GM21526 (cell line): ENCODE data around the gene CARD19.
"Not testable (repeated sequence)": the region's sequence is repeated elsewhere in the genome, so short reads cannot be mapped to it uniquely, and the experiment has no call there.

ENCODE experiments used
- ATAC-seq: cut with Tn5 transposase; IDR thresholded peaks from one replicate; pipeline ENCODE4 v1.9.1; 2021; ENCODE audit warnings: moderate library complexity; ENCODE audit not compliant: unreplicated experiment, low FRiP score

CARD19 gene

DNA sequence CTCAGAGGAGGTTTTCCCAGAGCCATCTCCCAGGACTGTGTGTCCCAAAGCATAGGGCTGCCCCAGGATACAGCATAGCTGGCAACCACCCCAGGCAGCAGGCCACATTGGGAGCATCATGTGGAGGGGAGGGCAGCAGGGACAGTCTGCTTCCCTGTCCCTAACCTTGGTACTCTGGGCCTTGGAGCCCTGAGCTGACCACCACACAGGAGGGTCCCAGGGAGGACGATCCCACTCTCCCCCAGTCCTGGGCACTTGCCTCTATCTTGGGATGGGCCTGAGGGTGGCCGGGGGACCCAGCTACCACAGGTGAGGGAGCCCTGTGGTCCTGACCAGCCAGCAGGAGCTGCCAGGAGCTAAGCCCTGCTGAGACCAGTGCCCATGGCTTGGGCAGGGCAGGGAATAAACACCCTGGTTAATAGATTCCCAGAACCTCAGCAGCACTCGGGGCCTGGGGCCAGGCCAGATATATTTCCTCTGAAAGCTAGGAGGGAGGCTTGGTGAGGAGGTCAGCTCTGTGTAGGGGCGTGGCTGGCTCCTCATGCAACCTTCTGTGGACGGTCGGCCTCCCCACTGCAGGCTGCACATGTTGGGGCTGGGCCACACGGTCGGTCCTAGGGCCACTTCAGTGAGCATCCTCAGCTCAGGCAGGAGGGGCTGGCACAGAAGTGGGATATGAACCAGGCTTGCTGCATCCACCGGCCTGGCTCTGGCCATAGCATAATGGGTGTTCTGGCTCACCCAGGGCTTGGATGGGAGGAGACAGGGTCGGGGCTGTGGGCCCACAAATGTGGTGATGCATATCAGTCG is 33.9 kb downstream of the CARD19 start:
- ATAC-seq = no peak

DNA sequence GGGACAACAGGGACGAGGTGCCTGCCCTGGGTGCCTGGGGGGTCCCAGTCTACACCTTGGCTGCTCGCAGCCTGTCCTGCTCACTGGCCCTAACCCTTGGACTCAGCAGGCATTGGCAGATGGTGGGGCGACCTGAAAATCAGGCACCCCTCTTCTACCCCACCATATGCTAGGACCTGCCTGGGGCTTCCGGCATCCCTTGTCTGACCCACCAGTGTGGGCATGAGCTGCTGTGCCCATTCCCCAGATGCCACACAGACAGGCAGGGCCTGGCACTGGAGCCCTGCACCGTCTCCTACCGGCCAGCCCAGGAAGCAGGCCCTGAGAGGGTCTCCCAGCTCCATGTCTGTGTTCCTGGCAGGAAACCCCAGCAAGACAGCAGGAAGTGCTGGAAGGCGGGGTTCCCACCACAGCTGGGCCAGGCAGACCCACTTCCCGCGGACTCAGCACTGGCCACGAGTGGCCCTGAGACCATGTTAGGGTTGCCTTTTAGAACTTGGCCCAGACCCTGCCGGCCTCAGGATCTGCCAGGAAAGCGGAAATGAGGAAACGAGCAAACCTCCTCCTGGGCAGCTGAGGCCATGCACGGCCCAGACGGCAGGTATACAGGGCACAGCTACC is 35.0 kb downstream of the CARD19 start:
- ATAC-seq = no peak

DNA sequence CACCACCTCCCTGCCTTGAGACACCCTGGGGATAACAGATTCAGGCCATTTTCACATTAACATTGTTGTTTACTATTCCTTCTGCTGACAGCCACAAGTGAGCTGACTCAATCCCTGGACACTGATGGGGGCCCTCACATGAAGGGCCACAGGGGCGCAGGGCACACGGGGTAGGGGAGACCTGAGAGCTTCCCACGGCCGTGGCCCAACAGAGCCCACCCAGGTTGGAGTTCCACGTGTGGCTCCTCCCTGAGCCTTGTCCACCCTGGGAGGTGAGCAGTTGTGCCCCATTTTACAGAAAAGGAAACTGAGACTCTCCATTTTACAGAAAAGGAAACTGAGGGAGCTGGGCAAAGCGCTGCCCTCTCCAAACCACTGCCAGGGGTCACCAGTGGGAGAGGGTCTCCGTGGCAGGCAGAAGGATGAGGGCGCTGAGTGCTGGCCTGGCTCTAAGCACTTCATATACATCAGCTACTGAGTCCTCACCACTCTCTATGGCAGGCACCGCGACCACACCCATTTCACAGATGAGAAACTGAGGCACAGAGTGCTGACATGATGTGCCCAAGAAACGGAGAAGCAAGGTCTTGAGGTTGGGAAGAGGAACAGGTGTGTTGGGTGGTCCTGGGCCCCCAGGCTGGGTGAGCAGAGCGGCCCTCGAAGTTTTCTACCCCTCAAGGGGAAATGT is 35.7 kb downstream of the CARD19 start:
- no peak for ATAC-seq

DNA sequence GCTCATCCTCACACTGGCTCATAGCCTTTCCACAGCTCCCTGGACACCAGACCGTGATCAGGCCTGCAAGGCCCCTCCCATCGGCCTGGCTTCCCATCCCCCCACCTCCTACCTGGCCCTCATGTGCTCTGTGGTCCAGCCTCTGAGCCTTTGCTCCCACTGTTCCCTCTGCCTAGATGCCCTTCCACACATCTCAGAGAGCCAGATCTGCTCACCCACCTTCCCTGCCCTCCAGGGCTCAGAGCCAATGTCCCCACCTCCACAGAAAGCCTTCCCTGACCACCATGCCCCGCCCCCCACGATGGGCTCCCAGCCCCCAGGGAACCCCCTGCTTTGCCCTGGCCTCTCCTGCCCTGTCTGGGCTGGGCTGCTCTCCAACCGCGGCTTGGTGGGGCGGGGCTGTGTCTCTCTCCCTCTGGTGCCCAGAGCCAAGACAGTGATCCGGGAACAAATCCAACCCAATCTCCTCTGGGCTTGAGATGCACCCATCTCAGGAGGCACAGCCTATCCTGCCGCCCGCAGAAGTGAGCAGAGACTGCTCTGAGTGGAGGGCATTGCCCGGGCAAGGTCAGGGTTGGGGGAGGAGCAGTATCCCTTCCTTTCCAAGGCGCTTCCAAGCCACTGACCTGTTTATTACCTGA is 36.4 kb downstream of the CARD19 start:
- ATAC-seq = no peak

DNA sequence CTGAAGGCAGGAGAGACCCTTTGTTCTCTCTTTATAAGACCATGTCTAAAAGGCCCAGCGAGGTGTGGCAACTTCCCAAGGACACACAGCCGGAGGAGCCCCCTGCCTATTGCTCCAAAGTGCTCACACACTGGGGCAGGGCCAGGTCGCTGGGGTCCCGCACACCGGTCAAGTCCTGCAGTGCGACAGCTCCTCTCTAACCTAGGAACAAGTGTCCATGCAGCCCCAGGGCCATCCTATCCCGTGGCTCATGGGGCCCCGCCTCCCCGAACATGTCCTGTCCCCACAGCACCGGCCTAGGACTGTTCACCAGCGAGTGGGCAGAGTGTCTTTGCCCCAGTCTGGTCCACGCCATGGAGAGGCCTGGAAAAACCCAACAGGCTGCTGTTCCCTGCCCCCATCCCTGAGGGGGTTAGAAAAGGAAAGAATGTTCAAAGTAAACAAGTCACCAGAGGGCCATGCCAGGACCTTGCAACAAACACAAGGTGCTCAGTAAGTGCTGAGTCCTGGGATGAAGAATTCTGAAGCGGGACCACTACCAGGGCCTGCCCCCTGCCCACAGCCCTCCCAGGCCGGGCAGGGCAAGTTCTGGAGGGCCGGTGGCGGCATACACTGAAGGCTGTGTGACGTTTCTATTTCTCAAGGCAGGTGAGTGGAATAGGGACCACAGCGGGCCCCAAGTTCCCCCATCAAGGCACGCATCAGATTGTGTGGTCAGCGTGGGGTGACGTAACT is 37.1 kb downstream of the CARD19 start:
- no peak for ATAC-seq

DNA sequence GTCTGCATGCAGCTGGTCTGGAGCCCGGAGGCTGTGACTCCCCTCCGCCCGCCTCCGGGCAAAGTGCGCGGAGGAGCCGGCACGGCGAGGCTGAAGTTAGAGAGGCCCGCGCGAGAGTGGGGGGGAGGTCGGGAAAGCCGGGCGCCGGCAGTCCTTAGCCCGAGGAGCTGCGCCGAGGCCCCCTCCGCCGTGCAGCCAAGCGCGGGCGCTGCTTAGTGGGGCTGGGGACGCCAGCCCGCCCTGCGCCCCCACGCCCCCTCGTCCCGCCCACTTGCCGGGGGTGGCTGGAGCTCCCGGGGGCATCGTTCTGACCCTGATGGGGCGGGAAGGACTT is 37.6 kb downstream of the CARD19 start:
- ATAC-seq = peak; percentile 44

DNA sequence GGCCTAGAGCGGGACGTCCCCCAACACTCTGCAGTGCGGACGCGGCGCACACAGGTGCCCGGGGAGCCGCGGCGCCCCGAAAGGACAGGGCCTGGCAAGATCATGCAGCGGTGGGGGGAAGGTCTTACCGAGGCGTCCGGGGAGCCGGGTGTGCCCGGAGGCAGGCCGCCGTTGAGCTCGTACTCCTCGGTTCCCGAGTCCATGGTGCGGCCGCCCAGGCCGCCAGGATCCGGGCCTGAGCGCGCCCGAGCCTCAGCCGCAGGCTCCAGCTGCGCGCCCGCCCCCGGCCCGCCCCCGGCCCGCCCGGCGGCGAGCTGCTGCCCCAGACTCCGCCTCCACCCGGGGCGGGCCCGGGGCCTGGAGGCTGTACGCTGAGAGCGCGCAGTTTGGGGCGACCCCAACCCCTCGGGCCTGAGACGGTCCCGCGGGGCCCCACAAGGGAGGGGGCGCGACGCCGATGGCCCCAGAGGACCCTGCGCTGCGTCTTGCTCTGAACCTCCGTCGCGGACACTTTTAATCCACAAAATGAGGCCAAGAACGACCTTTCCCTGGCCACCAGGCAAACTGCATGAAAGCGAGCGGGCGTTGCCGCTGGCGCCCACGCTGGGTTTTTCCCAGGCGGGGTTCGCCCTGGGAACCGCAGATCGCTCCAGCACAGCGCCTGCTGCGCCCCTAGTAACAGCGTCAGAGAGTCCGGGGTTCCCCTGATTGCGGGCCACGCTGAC is 38.2 kb downstream of the CARD19 start, which contains the start of gene NINJ1:
TSS of gene NINJ1 (minus strand) at position 237 of the 725 bp plus-strand sequence. CDS start at position 203, 34 bp downstream.
- ATAC-seq = peak; percentile 73

DNA sequence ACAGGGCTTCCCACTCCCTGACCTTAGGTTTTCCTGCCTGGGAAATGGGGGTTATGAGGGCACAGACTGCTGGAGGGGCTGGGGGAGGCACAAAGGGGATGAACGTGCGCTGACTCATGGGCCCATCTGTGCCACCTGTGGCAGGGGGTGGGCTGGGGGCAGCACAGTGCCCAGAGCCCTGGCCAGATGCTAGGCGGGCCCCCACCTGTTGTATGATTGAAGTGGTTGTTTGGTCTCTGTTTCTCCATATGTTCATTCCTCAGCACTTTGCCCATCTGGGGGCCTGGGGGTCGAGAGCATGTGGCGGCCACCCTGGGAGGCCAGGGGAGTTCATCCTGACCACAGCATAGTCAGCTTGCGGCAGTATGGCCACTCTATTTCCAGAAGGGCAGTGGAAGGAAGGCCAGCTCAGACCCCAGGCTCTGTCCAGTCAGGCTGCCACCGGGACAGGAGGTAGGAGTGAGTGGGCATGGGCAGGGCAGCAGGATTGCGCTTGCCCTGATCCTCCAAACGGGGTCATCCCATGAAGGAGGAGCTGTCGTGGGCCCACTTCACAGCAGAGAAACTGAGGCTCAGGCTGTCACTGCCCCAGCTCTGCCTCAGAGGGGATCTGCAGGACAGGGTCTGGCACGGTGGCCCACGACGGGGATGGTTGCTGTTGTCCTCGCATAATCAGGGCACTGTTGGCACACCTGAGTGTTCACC is 38.9 kb downstream of the CARD19 start:
- ATAC-seq = no peak

DNA sequence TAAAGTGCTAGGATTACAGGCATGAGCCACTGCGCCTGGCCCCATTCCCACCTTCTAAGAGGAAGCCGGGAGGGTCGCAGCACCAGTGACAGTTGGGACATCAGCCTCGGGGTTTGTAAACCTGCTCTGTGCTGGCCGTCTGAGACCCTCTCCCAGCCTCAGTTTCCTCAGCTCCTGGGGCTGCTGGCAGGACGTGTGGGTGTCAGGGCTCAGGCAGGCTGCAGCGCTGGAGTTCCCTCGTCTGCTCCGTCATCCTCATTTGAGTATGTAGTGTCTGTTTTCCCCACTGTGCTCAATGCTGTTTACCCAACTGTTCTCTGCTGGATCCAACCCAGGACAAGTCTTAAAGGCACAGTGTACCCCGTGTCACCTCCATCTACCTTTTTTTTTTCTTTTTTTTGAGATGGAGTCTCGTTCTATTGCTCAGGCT is 40.0 kb downstream of the CARD19 start:
- ATAC-seq = no peak

DNA sequence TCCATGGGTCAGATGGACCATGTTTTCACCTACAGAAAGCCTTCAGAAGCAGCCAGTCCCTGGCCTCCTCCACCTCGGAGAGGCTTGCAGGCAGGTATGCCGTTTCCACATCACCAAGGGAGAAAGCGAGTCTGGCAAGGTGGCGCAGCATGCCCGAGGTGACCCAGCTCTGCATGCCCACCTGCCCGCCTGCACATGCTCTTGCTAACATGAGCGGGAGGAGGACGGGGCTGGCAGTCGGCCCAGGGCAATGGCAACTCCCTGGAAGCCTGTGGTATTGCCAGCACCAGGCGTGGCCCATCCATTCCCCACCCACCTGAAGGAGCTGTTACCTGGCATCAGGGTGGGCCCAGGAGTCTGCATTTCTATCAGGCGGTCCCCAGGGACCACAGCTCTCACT is 41.3 kb downstream of the CARD19 start:
- no peak for ATAC-seq

DNA sequence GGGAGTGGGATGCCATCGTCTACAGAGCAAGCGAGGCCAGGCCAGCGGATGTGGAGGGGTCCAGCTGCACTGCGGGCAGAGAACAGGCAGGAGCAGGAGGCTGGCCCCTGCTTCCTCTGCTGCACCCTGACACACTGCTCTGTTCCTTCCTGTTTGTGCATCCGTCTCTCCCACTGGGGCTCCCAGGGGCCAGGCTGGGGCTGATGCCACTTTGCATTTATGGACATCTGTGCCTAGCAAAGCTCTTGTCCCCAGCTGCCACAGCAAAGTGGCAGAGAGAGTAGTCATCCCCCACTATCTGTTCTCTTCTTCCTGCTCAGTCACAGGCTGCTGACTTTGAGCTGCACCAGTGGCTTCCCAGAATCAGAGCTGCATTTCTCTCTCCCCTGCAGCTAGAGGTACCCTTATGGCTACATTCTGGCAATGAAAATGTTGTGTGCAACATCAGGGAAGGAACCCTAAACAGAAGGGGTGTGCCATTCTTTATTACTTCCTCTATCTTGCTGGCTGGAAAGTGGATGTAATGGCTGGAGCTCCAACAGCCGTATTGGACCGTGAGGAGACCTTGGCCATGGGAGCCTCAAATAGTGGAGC is 42.3 kb downstream of the CARD19 start:
- no peak for ATAC-seq

DNA sequence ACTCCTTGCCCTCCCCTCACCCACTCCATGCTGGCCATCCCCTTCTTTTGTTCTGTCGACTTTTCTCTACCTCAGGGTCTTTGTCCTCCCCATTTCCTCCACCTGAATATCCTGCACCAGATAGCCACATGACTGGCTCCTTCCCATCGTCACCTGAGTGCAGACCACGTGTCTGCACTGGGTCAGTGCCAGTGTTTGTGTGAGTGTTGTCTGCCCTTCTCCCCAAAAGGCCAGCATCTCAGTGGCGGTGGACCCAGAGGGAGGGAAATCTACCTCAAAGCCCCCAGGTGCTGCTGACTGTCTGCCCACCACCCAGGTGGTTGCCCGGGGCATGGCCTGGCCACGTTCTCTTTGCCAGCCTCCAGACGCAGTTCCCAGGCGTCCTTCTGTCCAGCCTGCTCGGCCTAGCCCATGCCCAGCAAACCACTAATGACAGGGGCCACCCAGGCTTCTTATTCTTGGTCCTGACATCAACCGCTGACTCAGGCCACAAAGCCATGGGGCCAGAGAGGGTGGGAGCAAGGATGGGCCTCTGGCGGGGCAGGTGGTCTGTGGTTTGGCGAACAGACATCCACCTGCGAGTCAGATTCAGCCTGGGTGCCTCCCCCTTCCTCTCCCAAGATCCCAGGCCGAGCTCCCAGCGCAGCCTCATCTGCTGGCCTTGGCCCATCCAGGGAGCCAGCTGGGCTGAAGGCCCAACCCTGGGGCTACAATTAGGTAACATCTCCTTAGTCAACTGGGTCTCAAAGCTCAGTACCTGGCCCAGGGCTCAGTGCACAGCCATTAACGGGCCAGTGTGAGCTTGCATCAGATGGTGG is 43.6 kb downstream of the CARD19 start:
- no peak for ATAC-seq

DNA sequence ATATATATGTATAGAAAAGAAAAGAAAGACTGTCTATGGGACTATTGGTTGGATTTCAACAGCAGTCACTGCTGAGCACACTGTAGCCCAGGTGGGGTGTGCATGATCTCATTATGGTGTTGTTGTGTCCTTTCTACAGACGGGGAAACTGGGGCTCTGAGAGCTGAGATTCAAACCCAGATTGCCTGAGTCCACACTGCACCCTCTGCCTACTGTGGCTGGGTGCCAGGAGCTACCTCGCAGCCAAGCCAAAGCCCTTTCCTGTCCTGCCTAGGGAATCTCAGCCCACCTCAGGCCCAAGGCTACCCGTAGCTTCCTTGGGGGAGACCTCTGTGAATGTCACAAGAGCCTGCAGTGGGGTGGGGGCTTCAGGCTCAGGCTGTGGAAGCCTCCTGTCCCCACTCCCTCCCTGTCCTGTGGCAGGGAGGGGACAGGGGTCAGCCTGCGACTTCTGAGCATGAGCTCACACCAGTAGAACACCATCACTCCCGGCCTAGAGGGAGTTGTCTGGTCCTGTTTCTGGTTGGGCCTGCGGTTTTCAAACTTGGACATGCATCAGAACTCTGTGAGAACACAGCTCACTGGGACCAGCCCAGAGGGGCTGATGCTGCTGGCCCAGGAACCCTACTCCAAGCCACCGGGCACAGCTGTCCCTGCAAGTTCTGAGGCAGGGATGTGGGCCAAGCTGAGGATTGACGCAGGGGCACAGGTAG is 45.9 kb downstream of the CARD19 start:
- no peak for ATAC-seq

DNA sequence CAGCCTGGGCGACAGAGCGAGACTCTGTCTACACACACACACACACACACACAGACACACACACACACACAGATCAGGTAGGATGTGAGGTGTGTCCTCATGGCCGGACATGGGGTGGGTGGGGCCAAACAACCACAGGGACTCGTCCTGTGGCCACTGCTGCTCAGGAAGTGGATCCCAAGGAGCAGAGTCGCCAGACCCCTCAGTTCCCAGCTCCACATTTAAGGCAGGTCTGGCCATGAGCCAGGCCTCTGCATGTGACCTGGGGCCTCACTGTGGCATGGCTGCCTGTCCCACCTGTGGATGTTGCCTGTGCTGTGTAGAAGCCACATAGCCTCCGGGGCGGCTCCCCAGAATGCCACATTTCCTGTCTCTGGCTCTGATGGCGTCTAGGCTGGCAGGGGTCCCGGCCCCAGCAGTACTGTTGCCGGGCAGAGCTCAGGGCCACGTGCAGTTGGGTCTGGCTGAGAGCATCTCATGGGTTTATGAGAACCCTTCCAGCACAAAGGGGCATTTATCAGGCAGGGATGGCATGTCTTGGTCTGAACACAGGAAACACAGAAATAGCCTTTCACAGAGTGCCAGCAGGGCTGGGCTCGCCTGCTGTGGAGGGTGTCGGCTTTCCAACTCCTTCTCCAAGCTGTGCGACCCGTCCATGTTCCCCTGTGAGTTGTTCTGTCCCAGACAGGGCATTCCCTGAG is 48.0 kb downstream of the CARD19 start:
- no peak for ATAC-seq

DNA sequence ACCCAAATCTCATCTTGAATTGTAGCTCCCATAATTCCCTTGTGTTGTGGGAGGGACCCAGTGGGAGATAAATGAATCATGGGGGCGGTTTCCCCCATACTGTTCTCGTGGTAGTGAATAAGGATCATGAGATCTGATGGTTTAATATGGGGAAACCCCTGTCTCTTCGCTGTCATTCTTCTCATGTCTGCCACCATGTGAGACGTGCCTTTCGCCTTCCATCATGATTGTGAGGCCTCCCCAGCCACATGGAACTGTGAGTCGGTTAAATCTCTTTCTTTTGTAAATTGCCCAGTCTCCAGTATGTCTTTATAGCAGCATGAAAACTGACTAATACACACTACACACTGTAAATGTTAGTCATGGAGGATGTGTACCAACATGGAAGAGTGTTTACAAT is 50.7 kb downstream of the CARD19 start:
- ATAC-seq = not testable (repeated sequence)

DNA sequence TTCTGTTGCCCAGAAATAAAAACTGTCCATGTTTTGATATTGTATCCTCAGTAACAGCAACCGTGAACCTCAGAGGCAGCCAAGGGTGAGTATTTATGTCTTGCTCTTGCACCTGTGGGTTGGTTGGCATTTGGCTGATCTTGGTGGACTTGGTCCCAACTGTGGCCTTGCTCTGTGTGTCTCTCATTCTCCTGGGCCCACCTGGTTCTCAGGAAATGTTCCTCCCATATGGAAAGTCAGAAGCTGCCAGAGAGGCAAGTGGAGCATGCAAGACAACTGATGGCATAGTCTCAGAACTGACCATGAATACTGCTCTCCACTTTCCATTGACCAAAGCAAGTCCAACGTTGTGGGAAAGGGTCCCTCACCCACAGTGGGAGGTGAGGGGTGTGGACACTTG is 51.6 kb downstream of the CARD19 start:
- no peak for ATAC-seq

DNA sequence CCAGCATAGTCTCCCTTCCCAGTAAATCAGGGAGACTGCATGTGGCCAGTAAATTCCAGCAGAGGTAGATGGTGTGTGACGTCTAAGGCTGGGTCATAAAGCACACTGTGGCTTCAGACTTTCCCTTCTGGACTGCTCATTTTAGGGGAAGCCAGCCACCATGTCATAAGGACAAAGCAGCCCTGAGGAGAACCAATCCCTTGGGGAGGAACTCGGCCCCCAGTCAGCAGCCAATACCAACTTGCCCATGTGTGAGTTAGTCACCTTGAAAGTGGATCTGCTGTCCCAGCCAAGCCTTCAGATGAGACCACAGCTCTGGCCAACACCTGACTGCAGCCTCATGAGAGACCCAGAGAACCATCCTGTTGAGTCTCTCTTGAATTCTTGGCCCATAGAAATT is 52.7 kb downstream of the CARD19 start:
- no peak for ATAC-seq
